ENCODE results near the gene UNC13D. TPM values are rescaled to one million over a fixed set of nuclear protein-coding genes. Genes with fewer than 3 reads are reported as not detected.

Gene UNC13D
- total and polyA plus RNA-seq, 9 of the 15 experiments (the other 6 are each of a cell fraction or from before 2014, with no cell fraction given), result 0.86 to 244 (median 69.2) TPM

DNA sequence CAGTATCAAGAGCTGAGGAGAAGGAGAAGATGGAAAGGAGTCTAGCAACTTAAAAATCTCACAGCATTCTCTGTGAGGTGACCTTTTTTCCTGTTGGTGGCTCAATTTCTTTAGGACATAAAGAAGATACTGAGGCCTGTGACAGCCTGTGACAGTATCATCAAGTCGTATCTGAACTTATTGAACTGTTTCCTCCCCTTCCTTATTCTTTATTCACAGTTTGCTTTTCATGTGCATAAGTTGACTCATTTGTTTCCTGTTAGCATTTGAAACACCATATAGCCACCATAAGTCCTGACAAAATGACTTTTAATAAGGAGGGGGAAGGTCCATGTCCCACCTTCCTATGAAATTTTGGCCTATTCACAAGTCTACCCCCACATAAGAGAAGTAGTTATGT is 50.7 kb downstream of the UNC13D start:
- no peaks in the 10 kb centered on the region for H3K27me3 ChIP-seq (ENCODE audit: control insufficient read depth in 2 of 2, insufficient read depth in 2 of 2, low read length in 2 of 2)
- WGBS (ENCODE audit: insufficient coverage, low coverage, missing lambda C conversion rate), result 78% methylated on average over 1 of the region's 1 CpG
- ATAC-seq (no peak), DNase-seq (ENCODE audit: extremely low read depth in 1 of 4, low spot score in 3 of 4) (no peak), FAIRE-seq (no peak)
- no peaks in the 10 kb centered on the region for H4K20me1 ChIP-seq (replicated peaks; ENCODE audit: control insufficient read depth, insufficient read depth, low read length)
- no peak overlapping the region for H2AFZ ChIP-seq (ENCODE audit: low read depth, low read length)
- intact Hi-C loops (cut with micrococcal nuclease), result no loop called here
- ChIA-PET CTCF (ENCODE audit: low intra/inter-chr PET ratio) (no interaction called here), POLR2A (interaction anchor here (0.6 to 2.5 kb wide), 5 partner anchors 12 to 18 kb away, joined by 3 to 25 read pairs (median 11); a partner anchor contains a TSS)
- H3K79me2 ChIP-seq (ENCODE audit: control insufficient read depth, insufficient read depth, low read length), result peaks cover 31% of the 10 kb centered on the region
- H3K36me3 ChIP-seq (ENCODE audit: control insufficient read depth, insufficient read depth, low read length), result peaks cover 51% of the 10 kb centered on the region; the same call in 2 of the 3 replicates
- no peak overlapping the region for H3K9ac ChIP-seq (ENCODE audit: insufficient read depth in 1 of 2, low read depth in 2 of 2, low read length in 2 of 2)
- H3K4me2 ChIP-seq (ENCODE audit: insufficient read depth, low read length), result no peak overlapping the region
- H3K9me3 ChIP-seq (replicated peaks; ENCODE audit: control insufficient read depth, insufficient read depth, low read depth, low read length), result no peaks in the 10 kb centered on the region
- peaks cover 0 to 10% of the 10 kb centered on the region in 2 experiments; a peak in 2 of 5 replicates for H3K4me1 ChIP-seq (replicated peaks in 1 of 2; ENCODE audit: control insufficient read depth in 2 of 2, insufficient read depth in 2 of 2, low read length in 2 of 2)
- TF ChIP-seq ZFX (CRISPR knock-in tag; IDR thresholded peaks at IDR 0.05) (0 out of 2 replicates have a peak, but pooled peaks have one; percentile 7), L3MBTL2 (IDR thresholded peaks at IDR 0.05) (no peak)
- no TSS peak for BruUV-seq (replicated peaks)
- in situ Hi-C loops (cut with MboI), result no loop called here
- no peak overlapping the region for H3K4me3 ChIP-seq
- no peaks in the 10 kb centered on the region for H3K9me1 ChIP-seq (ENCODE audit: control insufficient read depth, insufficient read depth, low read length)
- H3K27ac ChIP-seq (ENCODE audit: extremely low read depth, low read depth, low read length), result no peak overlapping the region

DNA sequence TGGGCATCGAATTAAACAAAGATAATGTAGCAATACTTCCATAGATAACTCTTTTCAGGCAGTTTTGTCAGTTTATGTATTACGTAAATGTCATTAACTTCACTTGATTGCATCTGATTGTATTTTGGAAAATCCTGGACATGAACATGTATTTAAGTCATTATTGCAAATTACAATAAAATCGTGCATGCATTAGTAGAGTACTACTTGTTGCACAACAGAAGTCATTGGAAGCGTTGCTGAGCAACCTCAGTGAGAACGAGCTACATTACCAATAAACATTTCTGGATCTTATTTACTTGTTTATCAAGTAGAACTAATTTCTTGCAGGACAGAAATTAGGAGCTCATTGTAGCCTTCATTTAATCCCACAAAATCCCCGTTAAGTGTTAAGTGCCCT is 53.0 kb downstream of the UNC13D start:
- Histone ChIP-seq H3K9me3 (replicated peaks; ENCODE audit: control insufficient read depth, insufficient read depth, low read depth, low read length) (no peaks in the 10 kb centered on the region), H3K27ac (ENCODE audit: extremely low read depth, low read depth, low read length) (no peak overlapping the region), H4K20me1 (replicated peaks; ENCODE audit: control insufficient read depth, insufficient read depth, low read length) (no peaks in the 10 kb centered on the region), H3K9me1 (ENCODE audit: control insufficient read depth, insufficient read depth, low read length) (no peaks in the 10 kb centered on the region), H3K4me3 (no peak overlapping the region), H3K4me2 (ENCODE audit: insufficient read depth, low read length) (no peak overlapping the region), H2AFZ (ENCODE audit: low read depth, low read length) (no peak overlapping the region), H3K27me3 (ENCODE audit: control insufficient read depth in 2 of 2, insufficient read depth in 2 of 2, low read length in 2 of 2) (no peaks in the 10 kb centered on the region), H3K79me2 (ENCODE audit: control insufficient read depth, insufficient read depth, low read length) (peaks cover 52% of the 10 kb centered on the region), H3K36me3 (ENCODE audit: control insufficient read depth, insufficient read depth, low read length) (peaks cover 40% of the 10 kb centered on the region; the same call in 2 of the 3 replicates), H3K4me1 (replicated peaks in 1 of 2; ENCODE audit: control insufficient read depth in 2 of 2, insufficient read depth in 2 of 2, low read length in 2 of 2) (peaks cover 12 to 14% of the 10 kb centered on the region in 2 experiments), H3K9ac (ENCODE audit: insufficient read depth in 1 of 2, low read depth in 2 of 2, low read length in 2 of 2) (no peak overlapping the region)
- ChIA-PET CTCF (ENCODE audit: low intra/inter-chr PET ratio) (no interaction called here), POLR2A (interaction anchor here (1.1 to 2.5 kb wide), 6 partner anchors 8 to 27 kb away, joined by 3 to 25 read pairs (median 6); a partner anchor contains a TSS)
- 90% methylated on average over 6 of the region's 6 CpGs for WGBS (ENCODE audit: insufficient coverage, low coverage, missing lambda C conversion rate)
- BruUV-seq (replicated peaks), result no TSS peak
- DNase-seq (ENCODE audit: extremely low read depth in 1 of 4, low spot score in 3 of 4) (no peak), ATAC-seq (no peak), FAIRE-seq (no peak)
- in situ Hi-C loops (cut with MboI) (no loop called here), intact Hi-C loops (cut with micrococcal nuclease) (no loop called here)
- TF ChIP-seq PURB (CRISPR knock-in tag; IDR thresholded peaks at IDR 0.05; ENCODE audit: low read depth) (no peak), CEBPB (tag; IDR thresholded peaks at IDR 0.05) (peak; percentile 33; the same call in 1 of the 2 replicates), CEBPG (CRISPR knock-in tag; IDR thresholded peaks at IDR 0.05) (no peak), CEBPG (tag; conservative IDR thresholded peaks at IDR 0.05 in 1 of 2, IDR thresholded peaks at IDR 0.05 in 1 of 2) (peak in 1 of 2 experiments; percentile 42; a peak in 1 of 4 replicates), ZNF699 (CRISPR knock-in tag; IDR thresholded peaks at IDR 0.05; ENCODE audit: insufficient replicate concordance) (no peak), ZBED1 (IDR thresholded peaks at IDR 0.05) (no peak), SMAD1 (IDR thresholded peaks at IDR 0.05; ENCODE audit: low read depth, low read length, partially characterized antibody) (no peak), ZNF583 (CRISPR knock-in tag; IDR thresholded peaks at IDR 0.05) (no peak), ZNF57 (CRISPR knock-in tag; IDR thresholded peaks at IDR 0.05) (no peak)
- TF ChIP-seq, protein P1, sequence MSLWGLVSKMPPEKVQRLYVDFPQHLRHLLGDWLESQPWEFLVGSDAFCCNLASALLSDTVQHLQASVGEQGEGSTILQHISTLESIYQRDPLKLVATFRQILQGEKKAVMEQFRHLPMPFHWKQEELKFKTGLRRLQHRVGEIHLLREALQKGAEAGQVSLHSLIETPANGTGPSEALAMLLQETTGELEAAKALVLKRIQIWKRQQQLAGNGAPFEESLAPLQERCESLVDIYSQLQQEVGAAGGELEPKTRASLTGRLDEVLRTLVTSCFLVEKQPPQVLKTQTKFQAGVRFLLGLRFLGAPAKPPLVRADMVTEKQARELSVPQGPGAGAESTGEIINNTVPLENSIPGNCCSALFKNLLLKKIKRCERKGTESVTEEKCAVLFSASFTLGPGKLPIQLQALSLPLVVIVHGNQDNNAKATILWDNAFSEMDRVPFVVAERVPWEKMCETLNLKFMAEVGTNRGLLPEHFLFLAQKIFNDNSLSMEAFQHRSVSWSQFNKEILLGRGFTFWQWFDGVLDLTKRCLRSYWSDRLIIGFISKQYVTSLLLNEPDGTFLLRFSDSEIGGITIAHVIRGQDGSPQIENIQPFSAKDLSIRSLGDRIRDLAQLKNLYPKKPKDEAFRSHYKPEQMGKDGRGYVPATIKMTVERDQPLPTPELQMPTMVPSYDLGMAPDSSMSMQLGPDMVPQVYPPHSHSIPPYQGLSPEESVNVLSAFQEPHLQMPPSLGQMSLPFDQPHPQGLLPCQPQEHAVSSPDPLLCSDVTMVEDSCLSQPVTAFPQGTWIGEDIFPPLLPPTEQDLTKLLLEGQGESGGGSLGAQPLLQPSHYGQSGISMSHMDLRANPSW (CRISPR knock-in tag; IDR thresholded peaks at IDR 0.05), result no peak
- TF ChIP-seq, protein P2, sequence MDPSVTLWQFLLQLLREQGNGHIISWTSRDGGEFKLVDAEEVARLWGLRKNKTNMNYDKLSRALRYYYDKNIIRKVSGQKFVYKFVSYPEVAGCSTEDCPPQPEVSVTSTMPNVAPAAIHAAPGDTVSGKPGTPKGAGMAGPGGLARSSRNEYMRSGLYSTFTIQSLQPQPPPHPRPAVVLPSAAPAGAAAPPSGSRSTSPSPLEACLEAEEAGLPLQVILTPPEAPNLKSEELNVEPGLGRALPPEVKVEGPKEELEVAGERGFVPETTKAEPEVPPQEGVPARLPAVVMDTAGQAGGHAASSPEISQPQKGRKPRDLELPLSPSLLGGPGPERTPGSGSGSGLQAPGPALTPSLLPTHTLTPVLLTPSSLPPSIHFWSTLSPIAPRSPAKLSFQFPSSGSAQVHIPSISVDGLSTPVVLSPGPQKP (CRISPR knock-in tag; IDR thresholded peaks at IDR 0.05), result no peak
